GM19468 (cell line): ENCODE measurements around the gene ZSCAN1.

ENCODE experiments used
- ATAC-seq: cut with Tn5 transposase; IDR thresholded peaks from one replicate; pipeline ENCODE4 v1.9.1; 2021; ENCODE audit warnings: mild to moderate bottlenecking, moderate library complexity, moderate number of reproducible peaks; ENCODE audit not compliant: unreplicated experiment; ENCODE audit errors: extremely low read depth

The ZSCAN1 gene

GRCh38 chr19:58037927-58038687 is 4.3 kb downstream of the ZSCAN1 start:
- ATAC-seq = no peak

- ATAC-seq = no peak
Observed at GRCh38 chr19:58038688-58039204, 4.9 kb downstream of the ZSCAN1 start.

- no peak for ATAC-seq
Observed at GRCh38 chr19:58040751-58041525, 7.1 kb downstream of the ZSCAN1 start.

- no peak for ATAC-seq
Observed at GRCh38 chr19:58042495-58043340, 8.9 kb downstream of the ZSCAN1 start.

- no peak for ATAC-seq
Observed at GRCh38 chr19:58044391-58044790, 10.6 kb downstream of the ZSCAN1 start.

GRCh38 chr19:58044886-58045285 is 11.1 kb downstream of the ZSCAN1 start:
- ATAC-seq = no peak

- no peak for ATAC-seq
Observed at GRCh38 chr19:58045411-58046050, 11.7 kb downstream of the ZSCAN1 start.

GRCh38 chr19:58046856-58047255 is 13.0 kb downstream of the ZSCAN1 start:
- ATAC-seq = no peak

- no peak for ATAC-seq
Observed at GRCh38 chr19:58047672-58048071, 13.8 kb downstream of the ZSCAN1 start.

GRCh38 chr19:58052256-58052655 is 18.4 kb downstream of the ZSCAN1 start:
- ATAC-seq = no peak

GRCh38 chr19:58053480-58054156 is 19.8 kb downstream of the ZSCAN1 start:
- no peak for ATAC-seq

- no peak for ATAC-seq
Observed at GRCh38 chr19:58054901-58055874, 21.4 kb downstream of the ZSCAN1 start.

- no peak for ATAC-seq
Observed at GRCh38 chr19:58056261-58056660, 22.4 kb downstream of the ZSCAN1 start.

- ATAC-seq = no peak
Observed at GRCh38 chr19:58056861-58057260, 23.0 kb downstream of the ZSCAN1 start.

- no peak for ATAC-seq
Observed at GRCh38 chr19:58058467-58058866, 24.6 kb downstream of the ZSCAN1 start.

GRCh38 chr19:58059003-58059670 is 25.3 kb downstream of the ZSCAN1 start, which contains the start of gene ZNF135:
Gene ZNF135, plus strand, starts transcription at chr19:58059282. Its CDS starts 721 bp downstream, at chr19:58060003.
- no peak for ATAC-seq

GRCh38 chr19:58059671-58060078 is 25.9 kb downstream of the ZSCAN1 start:
- no peak for ATAC-seq

GRCh38 chr19:58060231-58060630 is 26.4 kb downstream of the ZSCAN1 start:
- ATAC-seq = no peak
